Stimulated activated CD8-positive, alpha-beta memory T cell treated with anti-CD3 and anti-CD28 coated beads, Interleukin-12 subunit alpha, Interleukin-12 subunit beta, amount 100 ng/mL, for 1 hour (primary cell): ENCODE data around the gene HIVEP2.

ENCODE experiments used
- DNase-seq: peaks from one replicate; pipeline ENCODE4 v3.0.0-alpha.2; 2020; ENCODE audit warnings: low read depth

HIVEP2 gene

DNA sequence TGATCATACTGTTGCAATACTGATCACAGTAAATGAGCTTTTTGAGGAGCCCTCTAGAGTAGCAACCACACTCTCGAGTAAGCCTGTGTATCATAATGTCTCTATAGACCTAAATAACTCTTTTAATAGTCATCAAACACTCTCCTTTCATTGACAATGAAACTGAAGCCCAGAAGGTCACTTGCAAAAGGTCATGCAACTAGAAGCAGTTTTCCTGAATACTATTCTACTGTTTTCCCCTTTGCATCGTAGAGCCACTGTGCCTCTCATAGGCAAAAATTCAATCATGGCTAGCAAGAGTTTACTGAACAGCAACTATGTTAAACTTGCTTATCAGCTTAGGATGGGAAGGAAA lies 105.3 kb downstream of the HIVEP2 start:
- no peak for DNase-seq

DNA sequence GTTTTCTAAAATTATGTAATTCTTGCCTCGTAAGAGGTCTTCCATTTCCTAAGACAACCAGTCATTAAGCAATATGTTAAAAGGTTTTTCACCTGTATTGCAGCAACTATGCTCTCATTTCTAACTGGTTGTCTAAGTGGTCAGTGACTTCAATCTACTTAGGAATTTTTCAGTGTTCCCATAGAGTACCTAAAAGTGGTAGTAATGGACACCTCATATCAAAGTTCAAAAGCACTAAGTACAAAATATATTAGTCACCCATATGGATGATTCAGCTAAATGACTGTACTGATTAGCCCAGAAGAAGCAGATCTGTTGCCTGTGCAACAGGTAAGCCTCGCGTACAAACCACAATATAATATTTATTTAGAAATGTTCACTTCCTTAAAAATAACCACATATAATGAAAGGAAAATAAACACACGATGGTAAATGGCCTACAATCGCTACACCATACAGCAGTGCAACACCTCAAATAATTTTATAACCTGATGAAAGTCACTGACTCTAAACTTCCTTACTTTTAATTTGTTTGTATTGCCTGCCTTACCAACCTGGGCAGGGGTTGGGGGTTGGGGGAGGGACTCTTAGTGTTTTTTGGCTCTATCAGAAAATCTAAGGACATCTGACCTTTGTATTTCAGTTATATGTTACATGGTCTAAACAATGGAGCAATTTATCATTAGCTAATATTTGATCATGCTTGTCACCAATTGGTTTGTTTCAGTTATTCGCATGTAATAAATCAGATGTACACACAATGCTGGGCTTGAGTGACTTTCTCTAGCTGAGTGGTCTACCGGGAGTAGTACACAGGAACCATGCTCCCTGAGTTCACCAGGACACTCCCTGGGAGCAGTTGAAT lies 105.9 kb downstream of the HIVEP2 start:
- no peak for DNase-seq

DNA sequence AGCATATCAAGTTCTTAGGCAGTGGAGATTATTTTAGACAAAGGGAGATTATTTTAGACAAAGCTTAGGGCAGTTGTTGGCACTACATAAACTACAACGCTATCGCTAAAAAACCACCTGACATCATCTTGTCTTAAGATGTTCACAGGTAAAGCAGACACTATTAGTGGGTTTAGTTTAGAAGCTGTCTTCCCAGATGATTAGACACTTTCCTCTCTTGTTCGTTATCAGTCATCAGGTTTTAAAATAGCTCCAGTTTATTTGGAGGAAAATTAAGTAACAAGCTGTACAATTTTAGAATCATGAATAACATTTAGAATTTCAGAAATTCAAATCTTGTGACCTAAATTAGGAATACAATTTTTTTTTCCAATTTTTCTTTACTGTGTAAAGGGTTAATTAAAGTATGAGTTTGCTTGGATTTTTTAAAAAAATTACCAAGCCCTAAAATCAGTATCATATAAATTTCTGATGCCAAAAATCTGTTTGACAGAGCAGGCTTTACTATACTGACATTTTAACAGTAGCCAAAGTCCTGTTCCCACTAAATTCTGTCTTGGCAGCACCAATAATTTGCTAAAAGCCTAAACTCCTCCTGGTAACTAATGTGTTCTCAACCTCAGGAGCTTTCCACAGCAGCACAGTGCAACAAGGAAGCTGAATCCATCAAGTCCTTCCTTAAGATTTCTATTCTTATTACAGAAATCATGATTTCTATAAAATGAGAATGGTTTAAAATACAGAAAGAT lies 109.0 kb downstream of the HIVEP2 start:
- no peak for DNase-seq

DNA sequence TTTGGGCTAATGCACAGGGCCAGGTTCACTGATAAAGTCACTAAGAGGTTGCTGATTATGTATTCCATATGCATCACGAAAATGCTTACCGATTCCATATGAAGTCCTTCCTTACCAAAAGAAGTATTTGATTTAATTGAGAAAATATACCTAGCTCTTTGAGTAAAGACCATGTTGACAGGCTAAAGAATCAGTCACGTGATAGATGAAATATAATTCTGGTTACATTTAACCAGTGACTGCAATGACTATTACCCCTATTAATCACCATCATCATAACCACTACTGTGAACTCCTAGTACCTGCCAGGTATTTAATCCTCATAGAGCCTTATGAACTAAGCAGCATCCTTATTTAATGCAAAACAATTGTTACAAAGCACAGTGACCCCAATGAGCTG lies 110.1 kb downstream of the HIVEP2 start:
- DNase-seq = no peak

DNA sequence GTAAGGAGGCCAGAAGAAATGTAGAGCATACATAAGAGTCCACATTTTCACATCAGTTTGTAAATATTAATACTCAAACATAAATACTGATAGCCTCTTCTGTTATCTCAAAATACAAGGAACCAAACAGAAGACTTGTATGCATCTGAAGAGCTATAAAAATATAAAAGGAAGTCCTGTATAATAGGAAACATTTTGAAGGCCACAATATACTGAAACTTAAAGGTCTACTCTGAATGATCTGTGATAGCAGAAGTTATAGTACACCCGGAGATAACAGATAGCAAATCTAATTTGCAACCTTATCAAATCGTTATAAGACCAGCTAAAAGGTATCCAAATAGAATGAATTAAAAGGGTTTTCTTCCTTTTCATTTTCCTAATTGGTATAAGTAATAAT lies 111.2 kb downstream of the HIVEP2 start:
- no peak for DNase-seq

DNA sequence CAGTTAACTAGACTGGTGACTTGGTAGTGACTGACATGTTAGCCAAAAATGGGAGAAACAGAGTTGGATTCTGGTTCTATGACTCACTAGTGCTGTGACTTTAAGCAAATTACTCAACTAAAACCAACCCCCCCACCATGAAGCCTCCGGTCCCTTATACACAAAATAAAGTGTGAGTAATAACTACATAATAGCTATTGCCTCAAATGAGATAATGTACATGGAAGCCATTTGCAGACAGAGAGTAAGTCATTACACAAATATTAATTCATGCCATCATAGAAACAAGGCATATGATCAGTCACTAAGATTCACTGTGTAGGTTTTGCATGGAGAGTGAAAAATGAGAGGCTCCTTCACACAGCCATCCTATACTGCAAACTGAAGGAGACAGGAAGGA lies 111.9 kb downstream of the HIVEP2 start:
- DNase-seq = no peak

DNA sequence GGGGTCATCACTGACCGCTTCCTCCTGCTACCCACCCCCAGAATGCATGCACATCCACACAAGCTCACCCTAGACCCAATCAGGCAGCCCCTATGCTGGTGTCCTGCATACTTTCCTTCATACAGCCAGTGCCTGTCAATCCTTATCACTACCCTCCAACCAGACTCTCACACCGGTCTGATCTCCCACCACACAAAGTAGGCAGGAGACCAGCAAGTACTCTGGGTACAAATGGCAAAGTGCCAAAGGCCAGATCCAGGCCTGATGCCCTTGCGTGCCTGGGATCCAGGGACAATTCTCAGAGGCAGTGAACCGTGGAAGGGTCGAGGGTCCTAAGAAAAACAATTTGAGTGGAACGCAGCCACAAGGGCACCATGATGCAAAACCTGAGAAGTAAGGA lies 114.2 kb downstream of the HIVEP2 start:
- no peak for DNase-seq

DNA sequence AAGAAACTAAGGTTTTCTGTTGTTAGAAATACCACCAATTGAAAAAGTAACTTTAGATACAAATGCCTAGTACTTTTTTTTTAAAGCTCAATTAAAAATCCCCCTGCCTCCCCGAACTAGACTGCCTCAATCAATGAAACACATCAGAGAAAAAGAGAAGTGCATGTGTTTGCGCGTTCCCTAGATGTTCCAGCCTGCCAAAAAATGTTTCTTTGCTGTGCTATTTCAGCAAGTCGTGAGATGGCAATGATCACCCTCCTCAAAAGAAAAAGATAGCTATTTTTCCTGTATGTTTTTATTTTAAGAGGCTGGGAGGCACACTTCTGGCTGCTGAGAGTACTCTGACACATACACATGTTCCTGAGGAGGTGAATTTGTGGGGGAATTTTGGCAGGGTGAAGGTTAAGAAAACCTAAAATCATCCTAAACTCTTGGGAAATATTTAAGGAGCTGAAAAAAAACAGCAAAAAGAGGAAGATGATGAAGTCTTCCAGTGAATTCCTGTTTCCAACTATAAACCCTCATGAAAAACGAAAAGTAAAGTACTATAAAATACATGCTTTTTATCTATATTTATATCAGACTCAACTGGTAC lies 114.8 kb downstream of the HIVEP2 start:
- no peak for DNase-seq

DNA sequence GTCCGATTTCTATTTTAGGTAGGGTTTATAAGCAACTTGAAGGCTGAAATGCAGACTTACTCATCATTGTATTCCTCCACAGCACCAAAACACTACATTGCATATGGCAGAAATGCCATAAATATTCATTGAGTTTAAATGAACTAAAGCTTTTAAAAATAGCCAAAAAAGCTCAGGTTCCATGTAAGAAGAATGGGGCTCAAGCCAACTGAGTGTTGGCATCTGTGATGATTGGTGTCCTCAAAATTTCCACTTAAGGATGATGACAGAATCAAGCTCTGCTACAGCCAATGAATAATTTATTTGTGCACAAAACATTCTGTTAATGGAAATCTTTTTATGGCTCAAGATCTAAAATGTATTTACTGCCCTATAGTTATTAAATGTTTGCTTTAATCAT lies 115.4 kb downstream of the HIVEP2 start:
- DNase-seq = no peak

DNA sequence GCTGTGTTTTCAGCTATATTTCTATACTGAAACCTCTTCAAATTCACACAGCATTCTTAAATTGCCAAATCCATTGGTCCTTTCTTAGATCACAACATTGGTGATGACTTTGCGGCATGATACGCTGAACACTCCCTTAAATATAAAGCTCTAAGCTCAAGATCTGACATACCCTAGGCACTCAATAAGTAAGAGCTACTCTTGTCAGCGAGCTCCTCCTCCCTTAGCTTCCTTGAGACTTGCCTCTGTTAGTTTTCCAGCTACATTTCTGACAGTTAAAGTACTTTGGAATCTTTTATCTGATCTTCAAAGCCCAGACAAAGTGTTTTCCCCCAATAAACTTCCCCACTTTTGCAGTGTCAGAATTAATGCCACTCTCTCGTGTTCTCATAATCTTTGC lies 117.0 kb downstream of the HIVEP2 start:
- DNase-seq = no peak

DNA sequence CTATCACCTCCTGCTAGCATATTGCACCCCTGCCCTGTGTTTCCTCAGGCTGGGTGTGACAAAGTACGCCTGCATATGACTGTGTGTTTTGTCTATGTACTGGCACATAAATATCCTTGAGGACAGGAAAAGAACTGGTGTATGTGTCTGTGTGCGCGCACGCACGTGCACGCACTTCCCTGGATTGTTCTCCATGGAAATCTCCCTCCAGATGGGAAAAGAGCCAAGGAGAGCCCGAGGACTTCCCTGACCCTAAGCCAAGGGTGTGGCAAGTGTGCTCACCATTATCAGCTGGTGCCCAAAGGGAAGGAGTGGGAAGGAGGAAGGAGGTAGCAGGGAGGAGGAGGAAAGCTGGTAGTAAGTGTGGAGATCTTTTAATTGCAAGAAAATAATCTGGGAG lies 117.6 kb downstream of the HIVEP2 start:
- DNase-seq = no peak

DNA sequence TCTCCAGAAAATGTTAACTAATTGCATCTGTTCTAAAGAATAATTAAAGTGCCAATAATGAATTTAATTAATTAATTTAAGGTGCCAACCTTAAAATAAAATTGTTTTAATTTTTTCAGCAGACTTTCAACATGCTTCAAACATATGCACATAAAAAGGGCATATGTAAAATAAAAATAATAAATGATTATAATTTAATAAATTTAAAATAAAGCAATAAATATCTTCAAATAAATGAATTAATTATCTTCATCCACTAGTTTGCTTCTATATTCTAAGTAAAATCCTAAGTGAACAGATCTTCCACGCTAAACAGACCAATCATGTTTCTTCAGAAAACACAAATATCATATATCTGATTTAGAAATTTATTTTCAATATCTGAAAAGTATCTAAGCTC lies 119.2 kb downstream of the HIVEP2 start:
- DNase-seq = no peak

DNA sequence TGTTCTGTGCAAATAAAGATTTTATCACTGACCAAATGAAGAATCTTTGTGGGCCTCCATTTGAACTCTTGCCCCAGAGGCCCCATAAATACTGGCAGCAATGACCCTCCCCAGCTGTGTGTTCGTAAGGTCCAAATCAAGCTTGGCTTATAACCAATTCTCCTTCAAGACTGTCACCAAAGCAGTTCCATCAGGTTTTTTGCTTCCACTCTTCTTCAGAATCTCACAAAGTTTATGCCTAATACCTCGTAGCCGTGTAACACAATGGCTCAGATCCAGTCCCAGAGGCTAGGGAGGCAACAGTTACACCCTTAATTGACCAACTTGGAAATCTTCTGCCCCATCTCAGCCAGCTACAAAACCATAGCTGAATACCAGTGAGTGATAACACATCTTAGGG lies 120.5 kb downstream of the HIVEP2 start:
- DNase-seq = no peak

DNA sequence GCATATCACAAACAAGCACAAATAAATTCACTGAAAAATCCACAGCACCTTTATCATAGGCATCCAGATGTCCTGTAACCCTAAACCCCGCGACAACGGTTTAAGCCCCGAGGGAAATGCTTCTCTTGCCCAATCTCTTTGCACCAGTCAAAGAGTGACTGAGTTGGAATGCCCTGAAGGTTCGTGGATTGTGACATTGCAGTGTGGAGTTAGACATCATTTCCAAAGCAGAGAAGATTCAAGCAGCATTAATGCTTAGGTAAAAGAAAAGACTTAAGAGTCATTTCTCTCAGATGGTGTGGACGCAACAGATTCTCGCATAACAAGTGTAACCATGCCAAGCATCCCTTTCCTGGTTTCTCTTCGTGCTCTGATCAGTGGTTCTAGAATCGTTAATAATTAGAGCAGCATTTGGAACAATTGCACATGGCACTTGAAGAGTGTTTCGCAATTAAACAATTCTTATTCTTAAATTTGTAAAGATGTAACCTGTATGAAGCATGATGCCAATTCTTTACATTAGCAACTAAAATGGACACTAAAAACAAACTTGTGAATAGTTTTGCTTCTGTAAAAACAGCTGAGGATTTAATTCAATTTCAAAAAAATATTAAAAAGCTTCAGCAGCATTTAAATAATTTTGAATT lies 121.6 kb downstream of the HIVEP2 start:
- no peak for DNase-seq

DNA sequence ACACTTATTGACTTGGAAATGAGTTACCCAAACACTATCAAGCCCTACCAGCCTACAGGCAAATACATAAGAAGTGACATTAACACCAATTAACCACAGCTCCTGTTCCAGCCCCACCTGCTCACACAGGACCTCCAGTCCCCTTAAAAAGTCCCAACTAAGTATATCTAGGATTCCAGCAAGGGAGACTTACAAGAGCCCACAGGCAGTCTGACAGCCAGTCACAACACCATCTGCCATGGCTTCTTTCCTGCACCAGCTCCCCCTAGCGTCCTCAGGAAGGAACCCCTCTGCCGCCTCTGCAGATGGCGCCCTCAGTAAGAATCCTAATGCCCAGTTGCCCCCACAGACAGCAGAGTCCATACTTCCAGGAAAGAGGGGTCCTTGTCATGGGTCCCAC lies 122.1 kb downstream of the HIVEP2 start:
- no peak for DNase-seq

DNA sequence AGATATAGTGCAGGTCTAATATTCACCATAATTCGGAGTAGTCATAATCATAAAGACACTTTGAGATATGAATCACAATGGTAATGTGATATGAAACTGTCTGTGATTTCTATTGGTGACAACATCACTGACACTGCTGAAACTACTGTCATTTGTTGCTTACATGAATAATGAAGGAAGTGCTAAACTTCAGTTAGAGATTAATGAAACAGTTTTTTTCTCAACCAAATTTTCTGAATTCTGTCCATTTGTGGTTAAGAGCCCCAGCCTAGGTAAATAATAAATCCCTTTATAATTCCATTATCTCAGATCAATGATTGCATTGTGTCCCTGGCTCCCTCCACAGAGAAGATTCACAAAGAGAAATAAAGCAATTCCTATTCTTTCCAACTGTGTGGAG lies 122.6 kb downstream of the HIVEP2 start:
- no peak for DNase-seq

DNA sequence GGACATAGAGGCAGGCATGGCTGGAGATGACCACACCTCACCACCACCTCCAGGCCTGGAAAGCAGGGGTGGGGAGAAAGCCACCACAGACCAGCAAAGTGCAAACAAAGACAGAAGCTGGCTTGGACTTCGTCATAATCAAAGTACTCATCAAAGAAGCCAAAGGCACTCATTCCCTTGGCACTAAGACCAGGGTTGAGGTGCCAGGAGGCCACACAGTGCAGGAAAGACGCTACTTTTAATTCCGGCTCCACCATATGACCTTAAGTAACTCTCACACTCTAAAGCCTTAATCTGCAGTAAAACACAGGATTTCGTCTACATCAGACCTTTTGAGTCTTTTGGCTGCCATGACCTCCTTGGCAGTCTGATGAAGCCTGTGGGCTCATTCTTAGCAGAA lies 123.1 kb downstream of the HIVEP2 start:
- no peak for DNase-seq

DNA sequence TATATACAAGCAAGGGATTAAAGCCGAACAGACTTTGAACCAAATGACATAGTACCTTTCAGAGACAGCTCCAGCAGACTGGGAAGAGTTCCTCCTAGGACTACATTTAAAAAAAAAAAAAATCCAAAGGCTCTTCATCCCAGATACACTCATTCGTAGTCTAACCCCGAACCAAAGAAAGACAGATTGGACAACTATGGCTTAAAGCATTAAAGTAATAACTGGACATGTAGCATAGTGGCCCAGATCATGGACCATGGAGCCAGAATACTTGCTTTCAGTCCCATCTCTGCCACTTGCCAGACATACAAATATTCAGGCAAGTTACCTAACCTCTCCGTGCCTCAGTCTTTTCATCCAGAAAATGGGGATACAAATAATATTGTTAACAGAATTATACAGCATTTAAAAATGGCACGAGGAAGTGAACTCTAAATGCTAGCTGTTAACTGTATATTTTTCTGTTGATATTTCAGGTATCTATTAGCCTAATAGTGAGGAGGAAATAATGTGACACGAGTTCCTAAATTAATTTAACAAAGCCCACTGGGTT lies 123.7 kb downstream of the HIVEP2 start:
- DNase-seq = no peak

DNA sequence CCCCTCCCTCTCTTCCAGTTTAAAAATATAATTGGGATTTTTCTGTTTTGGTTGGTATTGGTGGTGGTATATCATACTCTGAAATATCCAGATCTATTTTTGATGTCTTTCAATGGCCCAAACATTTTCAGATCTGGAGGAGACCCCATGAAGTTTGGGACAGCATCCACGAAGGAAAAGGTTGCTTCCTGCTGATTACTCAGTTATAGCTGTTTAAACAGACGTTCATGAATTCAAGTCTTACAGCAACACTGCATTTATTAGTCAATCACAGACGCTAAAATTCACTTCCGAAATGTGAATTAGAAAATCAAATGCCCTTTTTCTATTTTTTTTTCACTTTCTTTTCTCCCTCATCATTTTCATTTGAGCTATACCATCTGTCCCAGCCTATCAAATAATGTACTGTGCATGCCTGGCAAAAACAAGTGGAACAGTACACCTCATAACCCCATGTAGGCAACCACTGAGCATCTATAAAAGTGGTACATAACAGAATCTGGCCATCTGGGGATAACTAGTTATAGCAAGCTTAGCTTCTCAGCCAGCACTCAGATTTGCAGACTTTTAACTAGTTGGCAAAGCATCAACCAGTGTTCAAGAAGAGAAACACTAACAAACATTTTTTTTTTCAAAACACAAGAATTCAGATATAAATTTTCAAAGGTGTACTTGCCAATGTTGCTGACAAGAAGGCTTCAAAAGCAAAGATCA lies 124.5 kb downstream of the HIVEP2 start:
- no peak for DNase-seq

DNA sequence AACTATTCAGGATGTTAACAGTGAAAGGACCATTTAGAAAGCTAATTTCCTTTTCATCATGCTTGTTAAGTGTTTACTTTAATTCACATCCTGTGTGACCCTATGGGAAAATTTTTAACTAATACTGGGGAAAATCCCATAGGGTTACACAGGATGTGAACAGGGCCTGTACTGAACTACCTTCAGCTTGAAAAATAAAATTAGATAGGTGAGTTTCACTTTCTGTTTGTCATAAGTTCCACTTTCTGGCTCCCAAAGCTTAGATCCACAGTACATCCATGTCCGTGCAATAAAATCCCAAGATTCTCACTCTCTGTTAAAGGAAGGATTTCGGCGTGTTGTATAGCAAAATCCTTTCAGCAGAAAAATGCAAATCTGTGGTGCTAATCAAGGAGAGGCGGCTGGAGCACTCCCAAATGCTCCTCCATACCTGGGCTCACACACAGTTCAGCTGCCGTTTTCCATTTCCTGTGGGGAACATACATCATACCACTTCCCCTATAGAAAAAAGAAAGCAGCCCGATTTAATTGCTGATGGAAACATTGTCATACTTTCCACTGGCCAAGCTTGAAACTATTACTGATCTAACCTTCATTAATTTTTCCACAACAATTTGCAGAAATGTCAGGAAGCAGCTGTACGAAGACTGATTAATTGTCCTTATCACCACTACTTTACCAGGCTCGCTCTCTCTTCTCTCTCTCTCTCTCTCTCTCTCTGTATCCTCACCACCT lies 125.2 kb downstream of the HIVEP2 start:
- DNase-seq = peak; percentile 32

DNA sequence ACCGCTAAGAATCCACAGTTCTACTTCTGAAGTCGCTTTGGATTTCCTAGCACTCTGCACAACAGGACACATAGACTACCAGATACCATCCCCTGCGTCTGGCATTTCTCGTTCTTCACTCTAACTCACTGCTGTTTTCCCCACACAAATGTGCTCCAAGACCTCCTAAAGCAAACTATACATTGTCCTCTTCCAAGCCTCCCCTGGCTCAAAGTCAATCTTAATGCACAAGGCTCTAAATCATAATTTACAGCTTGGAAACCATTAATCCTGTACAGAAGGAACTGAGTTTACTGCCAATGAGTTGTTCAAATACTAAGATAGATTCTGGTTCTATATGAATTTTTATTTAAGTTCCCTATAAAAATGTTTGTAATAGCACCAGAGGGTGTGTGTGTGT lies 128.5 kb downstream of the HIVEP2 start:
- DNase-seq = no peak
